Left colon (tissue), 2 donors: Measurements from ENCODE around the gene DPCD. TPM values are rescaled to one million over a fixed set of nuclear protein-coding genes. Genes with fewer than 3 reads are reported as not detected.

Source experiments
- ATAC-seq: fragments of 200-7000 bp; cut with Tn5 transposase; one replicate; pipeline ENCODE4 v1.9.1; 2020; ENCODE audit warnings: mild to moderate bottlenecking, moderate library complexity
- DNase-seq, 2 donors: peaks; one replicate each; pipeline ENCODE4 v3.0.0-alpha.2; 2020
- intact Hi-C, 2 donors: fragments of 100-400 bp; cut with DNase I in 1 of 2; cut with micrococcal nuclease in 1 of 2; formaldehyde crosslinking; loops; one replicate each; pipeline versions ENCODE4 v1.11.2 to v1.14.0; 2022; cut with DNase I, micrococcal nuclease
- total RNA-seq, 2 donors: library from RNA; stranded (reverse); fragmentation: NEBNext Ultra II Directional; extraction: Animal tissue kit (Norgen Biotek cat#: 25700); gene quantifications; one replicate each; pipeline ENCODE4 v1.2.1, GENCODE V29; 2021
- donor health status: DM: no; HTN: no; CAD: no.
- donor health status: DM: yes; HTN: yes; CAD: no.

The DPCD gene
- total RNA-seq, 2 donors from 2014 or later = 7.3 to 12.9 TPM

DNA sequence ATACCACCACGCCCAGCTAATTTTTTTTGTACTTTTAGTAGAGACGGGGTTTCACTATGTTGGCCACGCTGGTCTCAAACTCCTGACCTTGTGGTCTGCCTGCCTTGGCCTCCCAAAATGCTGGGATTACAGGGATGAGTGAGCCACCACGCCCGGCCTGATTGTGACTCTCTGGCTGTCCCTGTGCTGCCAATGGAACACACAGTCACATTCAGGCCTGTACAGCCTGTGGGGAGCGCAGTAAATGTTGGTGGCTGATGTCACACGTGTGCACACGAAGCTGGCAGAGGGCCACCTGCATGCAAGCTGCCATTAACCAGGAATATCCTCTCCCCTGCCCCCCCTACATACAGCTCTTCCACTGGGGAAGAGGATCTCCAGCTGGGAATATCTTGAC, 22.2 kb upstream of the DPCD start:
- DNase-seq (no peak), ATAC-seq (no peak)
- intact Hi-C loops = no loop called here

DNA sequence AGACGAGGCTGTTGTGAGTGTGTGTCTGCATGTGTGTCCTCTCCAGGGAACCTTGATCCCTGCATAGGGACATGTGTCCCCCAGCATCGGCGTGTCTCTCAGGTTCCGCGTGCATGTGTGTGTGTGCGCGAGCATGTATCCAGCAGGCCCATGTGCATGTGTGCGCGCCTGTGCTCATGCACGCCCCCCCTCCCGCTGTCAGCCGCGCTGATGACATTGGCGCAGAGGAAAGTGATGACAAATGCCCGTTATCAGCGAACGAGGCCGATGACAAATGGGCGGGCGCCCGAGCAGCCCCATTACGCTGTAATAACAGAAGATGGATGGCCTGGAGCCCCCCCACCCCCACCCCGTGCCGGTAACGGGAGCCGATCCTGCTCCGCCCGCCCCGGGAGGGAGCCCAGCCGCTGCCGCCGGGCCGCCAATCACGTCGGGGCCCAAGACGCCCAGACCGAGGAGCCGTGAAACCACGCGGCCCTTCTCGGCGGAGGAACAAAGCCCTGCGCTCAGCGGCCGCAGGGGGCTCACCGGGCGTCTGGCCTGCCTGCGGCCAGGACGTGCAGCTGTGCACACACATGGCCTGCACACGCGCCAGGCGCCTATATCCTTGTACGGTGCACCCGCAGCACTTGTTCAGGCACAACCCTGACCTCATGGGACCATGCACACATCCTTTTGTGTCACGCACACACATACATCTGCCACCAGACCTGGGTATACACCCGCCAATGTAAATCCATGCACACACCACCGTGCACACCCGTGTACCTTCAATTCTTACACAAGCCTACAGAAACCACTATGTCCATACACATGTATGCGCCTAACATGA, 21.6 kb upstream of the DPCD start:
- ATAC-seq (no peak), DNase-seq (no peak)
- intact Hi-C loops = no loop called here

DNA sequence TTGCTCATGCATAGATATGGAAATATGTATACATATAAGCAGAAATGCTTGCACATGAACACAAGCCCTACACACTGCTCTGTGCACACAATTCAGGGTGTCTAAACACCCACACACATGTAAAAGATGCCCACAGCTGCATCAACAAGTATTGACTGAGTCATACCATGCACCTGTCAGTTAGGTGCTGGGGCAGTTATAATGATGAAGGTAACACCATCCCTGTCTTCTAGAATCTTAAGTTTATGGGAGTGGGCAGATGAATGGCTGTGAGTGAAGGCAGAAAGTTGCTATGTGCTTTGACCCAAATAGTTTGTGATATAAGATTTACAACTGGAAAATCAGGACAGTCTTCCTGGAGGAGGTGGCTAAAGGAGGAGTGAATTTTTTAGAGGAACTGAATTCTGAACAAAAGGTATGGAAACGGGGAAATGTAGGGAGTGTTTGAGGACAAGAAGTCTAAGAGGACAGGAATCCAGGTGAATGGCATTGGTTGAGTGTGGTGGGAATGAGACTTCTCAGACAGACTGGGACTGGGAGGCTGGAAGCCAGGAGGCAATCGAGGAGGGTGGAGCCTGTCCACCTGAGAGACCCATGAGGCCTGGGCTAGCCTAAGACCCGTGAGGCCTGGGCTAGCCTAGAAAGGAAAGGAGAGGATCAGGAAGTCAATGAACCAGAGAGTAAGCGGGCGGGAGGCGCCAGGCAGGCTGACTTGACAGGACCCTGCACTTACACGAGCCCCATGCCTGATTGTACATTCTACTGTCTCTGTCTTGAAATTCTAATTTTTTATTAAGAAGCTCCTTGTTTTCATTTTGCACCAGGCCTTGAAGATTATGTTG, 20.7 kb upstream of the DPCD start:
- DNase-seq = no peak
- intact Hi-C loops = no loop called here
- ATAC-seq = no peak

DNA sequence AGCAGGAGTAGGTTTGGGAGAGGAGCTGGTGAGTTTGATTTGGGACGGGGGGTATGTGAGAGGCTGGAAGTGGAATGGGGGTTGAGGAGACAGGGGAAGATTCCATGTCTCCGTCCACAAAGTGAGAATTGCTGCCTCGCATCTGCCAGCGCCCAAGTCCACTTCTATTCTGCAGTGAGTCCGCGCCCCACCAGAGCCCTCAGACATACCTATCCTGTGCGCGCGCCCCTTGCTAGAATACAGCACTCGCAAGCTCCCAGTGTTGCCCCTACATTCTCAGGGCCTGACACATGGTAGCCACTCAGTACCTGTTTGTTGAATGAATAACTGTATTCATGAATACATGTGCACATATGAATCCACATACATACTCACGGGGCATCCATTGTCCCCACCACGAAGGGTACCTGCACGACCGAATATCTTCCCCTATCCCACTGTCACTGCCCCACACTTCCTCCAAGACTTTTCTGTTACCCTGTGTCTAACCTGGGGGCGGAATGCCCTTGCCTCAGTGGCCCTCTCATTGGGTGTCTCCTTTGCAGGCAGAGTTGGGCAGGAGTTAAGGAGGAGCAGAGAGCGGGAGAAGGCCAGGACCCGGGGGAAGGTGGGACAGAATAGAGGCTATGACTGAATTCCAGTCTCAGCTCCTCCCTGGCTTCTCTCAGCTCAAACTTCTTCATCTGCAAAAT, 19.9 kb upstream of the DPCD start:
- DNase-seq (no peak), ATAC-seq (no peak)
- intact Hi-C loops = no loop called here

DNA sequence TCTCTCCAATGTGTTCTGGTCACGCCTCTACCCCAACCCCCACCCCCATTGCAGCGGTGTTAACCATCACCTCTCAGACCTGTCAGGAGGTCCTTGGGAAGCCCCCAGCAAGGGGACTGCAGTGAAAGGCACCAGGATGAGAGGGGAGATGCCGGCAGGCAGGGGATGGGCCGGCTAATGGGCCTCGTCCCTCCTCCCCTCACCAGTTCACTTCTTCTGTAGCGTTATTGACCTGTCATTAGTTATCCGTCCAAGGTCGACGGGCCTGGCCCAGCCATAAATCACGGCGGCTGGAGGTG, 18.8 kb upstream of the DPCD start:
- ATAC-seq = no peak
- intact Hi-C loops = no loop called here
- no peak for DNase-seq

DNA sequence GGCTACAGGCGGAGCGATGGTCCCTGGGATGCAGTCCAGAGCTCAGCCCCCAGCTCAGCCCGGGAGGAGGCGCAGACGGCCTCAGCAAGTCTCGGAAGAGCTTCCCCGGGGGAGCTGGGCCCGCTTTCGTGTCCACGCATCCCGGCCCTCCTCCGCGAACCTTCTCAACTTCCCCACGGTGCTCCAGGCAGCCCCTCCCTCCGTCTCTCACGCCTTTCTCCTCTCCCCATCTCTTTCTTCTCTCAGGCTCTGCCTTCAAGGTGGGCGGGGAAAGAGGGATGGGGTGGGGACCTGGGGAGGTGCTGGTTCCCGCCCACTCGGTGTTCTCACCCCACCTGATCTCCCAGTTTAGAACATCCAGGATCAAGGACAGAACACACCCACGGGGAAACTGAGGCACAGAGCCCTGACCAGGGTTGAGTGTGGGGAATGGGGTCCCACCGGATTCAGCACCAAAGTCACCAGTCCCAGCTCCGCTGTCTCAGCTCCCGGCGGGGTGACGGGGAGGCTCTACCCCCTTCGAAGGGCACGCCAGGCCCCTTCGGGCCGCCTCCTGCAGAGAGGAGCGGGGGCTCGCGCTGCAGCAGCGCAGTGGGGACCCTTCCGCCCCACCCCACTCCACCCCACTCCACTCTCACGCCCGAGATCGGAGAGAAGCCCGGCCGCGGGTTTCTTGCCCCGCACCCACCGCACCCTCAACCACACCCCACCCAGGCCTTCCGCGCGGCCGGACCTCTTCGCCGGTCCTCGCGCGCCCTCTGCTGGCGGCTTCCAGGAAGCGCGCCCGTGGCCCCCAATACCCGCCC, 18.3 kb upstream of the DPCD start:
- intact Hi-C loops = loop anchor here (5.0 kb wide), 1 partner anchor 358 kb away; no protein-coding TSS in a partner anchor
- DNase-seq (peak; percentile 68 to 91), ATAC-seq (peak; percentile 92)

DNA sequence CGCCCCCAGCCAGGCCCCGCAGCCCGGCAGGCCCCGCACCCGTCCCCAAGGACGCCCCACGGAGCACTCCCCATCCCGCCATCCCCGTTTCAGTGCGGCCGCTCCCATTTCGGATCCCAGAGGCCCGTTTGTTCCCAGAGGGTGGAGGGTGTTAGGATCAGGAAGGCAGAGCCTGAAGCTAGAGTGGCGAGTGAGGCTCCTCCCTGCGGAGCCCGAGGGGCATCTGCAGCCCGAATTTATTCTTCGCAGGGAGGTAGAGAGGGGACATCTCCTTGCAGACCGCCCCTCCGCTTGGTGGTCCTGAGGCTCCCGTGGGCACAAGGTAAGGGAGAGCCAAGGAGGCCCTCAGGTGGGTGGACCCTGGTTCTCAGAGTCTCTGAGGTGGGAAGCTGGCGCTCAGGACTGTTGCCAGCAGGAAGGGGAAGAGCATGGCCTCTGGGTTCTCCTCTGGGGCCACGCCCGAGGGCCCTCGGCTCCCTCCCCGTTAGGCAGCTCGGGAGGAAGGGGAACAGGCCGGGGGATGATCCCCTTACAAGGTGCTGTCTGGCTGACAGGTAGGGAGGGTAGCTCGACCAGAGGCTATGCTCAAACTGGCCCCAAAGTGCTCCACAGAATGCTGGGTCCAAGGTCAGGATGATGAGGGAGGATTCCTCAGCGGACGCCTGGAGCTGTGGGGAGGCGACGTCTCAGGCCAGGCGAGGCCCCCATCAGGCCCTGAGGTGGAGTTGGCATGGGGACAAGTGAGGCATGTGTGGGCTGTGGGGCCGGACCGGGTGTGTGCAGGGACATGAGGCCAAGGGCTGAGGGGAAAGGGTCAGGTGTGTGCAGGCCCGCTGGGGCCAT, 17.5 kb upstream of the DPCD start:
- DNase-seq (peak in 1 of 2 donors; percentile 36), ATAC-seq (peak; percentile 40)
- intact Hi-C loops = loop anchor here (5.0 kb wide), 1 partner anchor 358 kb away; no protein-coding TSS in a partner anchor

DNA sequence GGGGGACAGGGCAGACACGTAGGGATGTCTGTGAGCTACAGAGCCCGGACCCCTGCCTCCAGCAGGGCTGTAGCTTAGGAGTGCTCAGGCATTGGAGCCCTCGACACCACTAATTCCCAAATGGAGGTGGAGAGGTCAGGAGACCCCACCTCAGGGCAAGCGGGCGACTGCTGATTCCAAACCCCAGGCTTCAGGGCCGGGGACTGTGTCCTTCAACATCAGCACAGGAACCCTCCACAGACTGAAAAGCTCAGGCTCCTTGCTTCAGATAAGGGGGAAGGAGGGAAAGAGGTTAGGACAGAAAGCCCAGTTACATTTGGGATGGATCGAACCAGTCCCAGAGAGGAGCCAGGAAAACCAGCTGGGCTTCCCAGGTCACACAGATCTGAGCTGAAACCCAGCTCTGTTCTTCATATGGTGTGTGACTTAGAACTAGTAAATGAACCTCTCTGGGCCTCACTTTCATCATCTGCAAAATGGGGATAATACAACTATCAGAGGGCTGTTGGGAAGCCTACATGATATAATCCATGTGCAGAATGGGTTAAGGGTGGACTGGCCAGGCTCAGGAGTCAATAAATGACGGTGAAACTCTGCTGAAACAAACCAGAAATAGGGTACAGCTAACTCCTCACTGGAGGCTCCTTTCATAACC, 16.7 kb upstream of the DPCD start:
- no peak for DNase-seq
- intact Hi-C loops = loop anchor here (5.0 kb wide), 1 partner anchor 359 kb away; no protein-coding TSS in a partner anchor

DNA sequence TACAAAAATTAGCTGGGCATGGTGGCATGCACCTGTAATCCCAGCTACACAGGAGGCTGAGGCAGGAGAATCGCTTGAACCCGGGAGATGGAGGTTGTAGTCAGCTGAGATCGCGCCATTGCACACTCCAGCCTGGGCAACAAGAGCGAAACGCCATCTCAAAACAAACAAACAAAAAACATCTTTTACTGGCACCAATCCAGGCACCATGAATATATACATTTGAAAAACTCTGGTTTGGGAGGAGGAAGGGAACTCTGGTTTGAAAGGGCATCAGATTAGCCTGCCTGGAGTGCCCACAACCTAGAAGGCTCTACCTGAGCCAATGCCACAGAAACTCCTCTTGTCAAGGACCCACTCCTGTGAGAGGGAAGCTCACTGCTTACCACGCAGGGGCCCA, 16.0 kb upstream of the DPCD start:
- ATAC-seq (no peak), DNase-seq (no peak)
- intact Hi-C loops = loop anchor here (5.0 kb wide), 1 partner anchor 360 kb away; no protein-coding TSS in a partner anchor

More for the DNA sequence above, 16.7 kb upstream of the DPCD start:
- no peak for ATAC-seq

DNA sequence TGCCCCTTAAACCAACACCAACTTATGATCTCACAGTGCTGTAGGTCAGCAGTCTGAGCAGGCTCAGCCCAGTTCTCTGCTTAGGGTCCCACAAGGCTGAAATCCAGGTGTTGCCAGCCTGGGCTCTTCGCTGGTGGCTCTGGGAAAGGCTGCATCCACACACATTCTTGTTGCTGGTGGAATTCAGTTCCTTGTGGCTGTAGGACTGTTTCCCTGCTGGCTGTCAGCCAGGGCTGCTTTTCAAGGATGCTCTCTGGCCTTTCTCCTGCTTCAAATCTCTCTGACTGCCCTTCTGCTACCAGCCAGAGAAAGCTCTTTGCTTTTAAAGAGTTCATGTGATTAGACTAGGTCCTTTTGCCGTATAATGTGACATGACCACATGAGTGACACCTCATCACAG, 15.3 kb upstream of the DPCD start:
- no peak for DNase-seq
- intact Hi-C loops = loop anchor here (5.0 kb wide), 1 partner anchor 360 kb away; no protein-coding TSS in a partner anchor
- ATAC-seq = no peak

DNA sequence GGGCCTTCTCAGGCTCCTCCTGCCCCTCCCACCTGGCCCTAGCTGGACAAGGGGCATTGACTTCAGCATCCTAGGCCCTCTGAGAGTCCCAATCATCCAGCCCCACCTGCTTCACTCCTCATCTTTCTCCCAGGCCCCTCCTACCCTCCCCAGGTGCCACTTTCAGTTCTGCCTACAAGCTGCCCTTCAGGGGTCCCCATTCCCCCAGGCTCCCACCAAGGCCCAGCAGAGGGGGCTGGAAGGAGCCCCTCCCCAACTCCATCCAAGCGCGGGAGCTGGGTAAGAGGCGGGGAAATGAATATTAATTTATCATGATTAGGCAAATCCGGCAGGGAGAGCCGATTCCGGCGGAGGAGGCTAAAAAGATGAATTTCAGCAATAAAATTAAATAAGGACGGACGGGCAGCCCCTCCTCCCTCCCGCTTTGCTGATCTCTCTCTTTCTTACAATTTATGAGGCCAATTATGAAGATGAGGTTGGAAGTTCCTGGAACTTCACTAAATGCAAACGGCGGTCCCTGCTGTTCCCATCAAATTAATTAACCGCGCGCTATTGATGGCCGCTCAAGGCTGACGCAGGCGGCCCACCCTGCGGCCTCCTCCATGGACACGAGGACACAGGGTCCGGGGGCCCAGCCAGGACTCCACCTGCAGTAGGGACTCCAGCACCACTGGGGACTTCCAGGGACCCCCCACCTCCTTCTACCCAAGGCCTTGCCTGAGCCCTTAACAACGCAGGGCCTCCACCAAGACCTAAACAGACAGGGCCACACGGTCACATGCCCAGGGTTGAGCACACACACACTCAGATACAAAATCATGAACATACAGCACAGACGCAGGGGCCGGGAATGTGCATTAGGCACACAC, 14.0 kb upstream of the DPCD start:
- no peak for DNase-seq
- no peak for ATAC-seq
- intact Hi-C loops = loop anchor here (5.0 kb wide), 1 partner anchor 362 kb away; no protein-coding TSS in a partner anchor

DNA sequence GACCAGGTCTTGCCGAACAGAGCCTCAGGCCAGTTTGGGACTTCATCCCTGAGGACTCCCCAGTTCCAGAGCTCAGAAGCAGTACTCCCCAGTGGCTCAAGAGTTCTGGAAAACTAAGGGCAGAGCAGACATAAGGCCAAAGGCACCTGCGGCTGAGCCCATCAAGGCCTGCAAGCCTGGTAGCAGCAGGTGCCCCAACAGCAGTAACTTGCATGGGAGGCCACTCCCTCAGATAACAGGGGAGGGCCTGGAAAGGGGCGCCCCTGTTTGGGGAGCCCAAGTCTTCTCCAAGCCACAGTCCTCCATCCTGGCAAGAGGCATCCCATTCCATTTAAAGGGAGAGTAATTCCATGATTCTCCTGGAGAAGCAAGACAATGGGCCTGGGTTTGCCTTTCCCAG, 13.0 kb upstream of the DPCD start:
- ATAC-seq = no peak
- intact Hi-C loops = no loop called here
- DNase-seq = no peak

DNA sequence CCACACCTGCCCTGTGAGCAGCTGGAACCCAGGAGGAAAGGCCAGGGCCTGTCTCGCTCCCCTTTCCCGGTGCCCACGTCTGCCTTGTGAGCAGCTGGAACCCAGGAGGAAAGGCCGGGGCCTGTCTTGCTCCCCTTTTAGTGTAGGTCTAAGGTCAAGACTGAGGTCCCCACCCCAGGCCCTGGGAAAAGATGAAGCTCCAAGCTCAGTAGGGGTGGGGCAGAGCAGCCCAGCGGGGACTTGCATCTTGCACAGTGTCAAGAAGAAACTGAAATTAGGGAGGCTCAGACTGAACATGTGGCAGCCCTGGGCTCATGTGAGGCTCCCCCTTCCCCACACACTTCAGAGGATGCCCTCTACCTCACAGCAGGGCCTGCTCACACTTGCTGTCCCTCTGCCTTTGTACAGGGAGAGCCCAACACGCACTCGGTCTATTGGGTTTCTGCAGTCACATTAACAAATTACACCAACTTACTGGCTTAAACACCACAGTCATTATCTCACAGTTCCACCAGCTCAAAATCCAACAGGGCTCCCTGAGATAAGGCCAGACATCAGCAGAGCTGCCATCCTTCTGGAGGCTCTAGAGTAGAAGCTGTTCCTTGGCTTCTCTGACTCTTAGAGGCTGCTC, 12.4 kb upstream of the DPCD start:
- DNase-seq (no peak), ATAC-seq (no peak)
- intact Hi-C loops = no loop called here

DNA sequence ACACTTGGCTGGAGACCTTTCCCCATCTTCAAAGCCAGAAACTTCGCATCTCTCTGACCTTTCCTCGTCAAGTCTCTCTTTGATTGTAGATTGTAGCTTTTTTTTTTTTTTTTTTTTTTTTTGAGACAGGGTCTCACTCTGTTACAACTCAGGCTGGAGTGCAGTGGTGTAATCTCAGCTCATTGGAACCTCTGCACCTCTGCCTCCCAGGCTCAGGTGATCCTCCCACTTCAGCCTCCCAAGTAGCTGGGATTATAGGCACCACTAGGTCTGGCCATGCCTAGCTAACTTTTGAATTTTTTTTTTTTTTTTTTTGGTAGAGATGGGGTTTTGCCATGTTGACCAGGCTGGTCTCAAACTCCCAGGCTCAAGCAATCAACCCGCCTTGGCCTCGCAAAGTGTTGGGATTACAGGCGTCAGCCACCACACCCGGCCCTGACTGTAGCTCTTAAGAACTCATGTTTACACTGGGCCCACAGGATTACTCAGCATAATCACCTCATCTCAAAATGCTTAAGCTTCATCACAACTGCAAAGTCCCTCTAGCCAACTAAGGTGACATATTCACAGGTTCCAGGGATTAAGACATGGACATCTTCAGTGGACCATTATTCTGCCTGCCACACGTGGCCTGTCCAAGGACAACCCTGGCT, 11.8 kb upstream of the DPCD start:
- ATAC-seq (peak; percentile 45), DNase-seq (no peak)
- intact Hi-C loops = no loop called here

DNA sequence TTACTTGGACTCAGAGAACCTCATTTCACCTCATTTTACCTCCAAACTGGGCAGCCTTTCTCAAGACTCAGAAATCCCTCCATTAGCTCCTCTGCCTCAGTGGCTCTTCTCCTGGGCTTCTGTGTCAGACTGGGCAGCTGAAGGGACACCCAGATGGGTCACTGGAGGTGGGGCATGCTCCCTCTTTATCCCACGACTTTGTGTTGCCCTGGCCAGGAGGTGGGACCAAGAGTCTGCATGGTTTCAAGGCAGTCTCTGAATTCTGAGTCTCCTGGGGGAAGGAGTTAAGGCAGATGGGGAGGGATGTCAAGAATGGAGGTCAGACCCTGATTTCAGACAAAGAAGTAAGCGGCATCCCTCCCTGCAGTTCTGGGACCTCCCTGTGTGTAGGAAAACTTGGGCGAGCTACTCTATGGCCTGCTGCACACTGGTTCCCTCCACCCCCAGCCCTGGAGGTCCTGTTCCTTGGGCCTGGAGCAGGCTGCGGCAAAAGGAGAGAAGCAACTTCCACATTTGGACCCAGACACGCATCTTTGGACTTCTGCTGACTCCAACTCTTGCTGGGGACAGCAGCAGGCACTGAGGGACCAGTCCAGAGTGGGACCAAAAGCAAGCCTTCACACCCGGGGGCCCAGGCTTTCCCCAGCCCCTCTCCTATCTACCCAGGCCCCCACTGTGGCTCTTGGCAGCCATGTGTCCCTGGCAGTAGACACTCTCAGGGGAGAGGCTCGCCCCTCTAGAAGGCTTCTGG, 10.8 kb upstream of the DPCD start:
- ATAC-seq (no peak), DNase-seq (no peak)
- intact Hi-C loops = no loop called here
